GM19238 (cell line): ENCODE results near the gene ABHD17A.
"Not testable (repeated sequence)": the region's sequence is repeated elsewhere in the genome, so short reads cannot be mapped to it uniquely, and the experiment has no call there.

ENCODE experiments used
- DNase-seq: peaks from one replicate; pipeline ENCODE4 v3.0.0; 2011; ENCODE audit warnings: low spot score; ENCODE audit not compliant: insufficient read length

Gene ABHD17A

GRCh38 chr19:1910177-1910576 lies 24.9 kb upstream of the ABHD17A start:
- no peak for DNase-seq

GRCh38 chr19:1909761-1910080 lies 24.4 kb upstream of the ABHD17A start:
- DNase-seq, result no peak

- no peak for DNase-seq
These were observed 23.0 kb upstream of the ABHD17A start for GRCh38 chr19:1908364-1908678.

GRCh38 chr19:1907563-1908363 lies 22.5 kb upstream of the ABHD17A start:
- no peak for DNase-seq

- no peak for DNase-seq
These were observed 21.8 kb upstream of the ABHD17A start for GRCh38 chr19:1906985-1907562.

GRCh38 chr19:1905863-1906375 lies 20.6 kb upstream of the ABHD17A start:
- DNase-seq, result no peak

GRCh38 chr19:1905110-1905862 lies 20.0 kb upstream of the ABHD17A start, which contains the start of the genes ADAT3 and SCAMP4:
ADAT3 (plus strand) TSS chr19:1905399; CDS start chr19:1912048, 6,649 bp downstream.
SCAMP4 (plus strand) TSS chr19:1905399; CDS start chr19:1915020, 9,621 bp downstream.
- peak; percentile 94 for DNase-seq

- DNase-seq, result no peak
These were observed 19.5 kb upstream of the ABHD17A start for GRCh38 chr19:1904860-1905109.

- DNase-seq, result no peak
These were observed 17.6 kb upstream of the ABHD17A start for GRCh38 chr19:1902923-1903322.

- no peak for DNase-seq
These were observed 16.7 kb upstream of the ABHD17A start for GRCh38 chr19:1901940-1902404.

- no peak for DNase-seq
These were observed 11.2 kb upstream of the ABHD17A start for GRCh38 chr19:1896508-1896907.

GRCh38 chr19:1893791-1894190 lies 8.5 kb upstream of the ABHD17A start:
- no peak for DNase-seq

- DNase-seq, result no peak
These were observed 4.6 kb upstream of the ABHD17A start for GRCh38 chr19:1889907-1890306.

- DNase-seq, result no peak
These were observed 3.1 kb upstream of the ABHD17A start for GRCh38 chr19:1888385-1888784.

GRCh38 chr19:1886360-1886759 lies 1.1 kb upstream of the ABHD17A start:
- DNase-seq, result not testable (repeated sequence)

GRCh38 chr19:1884719-1885334 lies 469 bp downstream of the ABHD17A start:
- peak; percentile 44 for DNase-seq

- DNase-seq, result no peak
These were observed 991 bp downstream of the ABHD17A start for GRCh38 chr19:1884291-1884718.

GRCh38 chr19:1883784-1884183 lies 1.5 kb downstream of the ABHD17A start:
- no peak for DNase-seq

- DNase-seq, result no peak
These were observed 2.3 kb downstream of the ABHD17A start for GRCh38 chr19:1882786-1883692.

- DNase-seq, result no peak
These were observed 3.1 kb downstream of the ABHD17A start for GRCh38 chr19:1882089-1882785.
